GM06990 (cell line): ENCODE results near the gene LILRA1.
"Not testable (repeated sequence)": the region's sequence is repeated elsewhere in the genome, so short reads cannot be mapped to it uniquely, and the experiment has no call there.

Experiments
- DNase-seq: peaks from one replicate; pipeline ENCODE4 v3.0.0-alpha.2; 2011; ENCODE audit not compliant: insufficient read length; ENCODE audit errors: extremely low read depth
- H3K27me3 ChIP-seq: replicated peaks from 2 replicates; pipeline ENCODE4 v1.6.0; 2011; ENCODE audit warnings: low read length; ENCODE audit not compliant: control insufficient read depth, insufficient read depth
- H3K36me3 ChIP-seq: 2 replicates; pipeline ENCODE4 v1.5.1; 2011; ENCODE audit warnings: low read length; ENCODE audit not compliant: control insufficient read depth, insufficient read depth
- H3K4me3 ChIP-seq: replicated peaks from 2 replicates; pipeline ENCODE4 v1.5.1; 2011; ENCODE audit warnings: low read depth, mild to moderate bottlenecking, control low read depth, low read length
- TF ChIP-seq, protein P1 (sequence below): IDR thresholded peaks from 2 replicates; pipeline ENCODE4 v1.5.1; 2011; ENCODE audit warnings: low read length, control low read depth, mild to moderate bottlenecking, inconsistent platforms; ENCODE audit not compliant: insufficient read depth, poor library complexity, severe bottlenecking

Gene LILRA1

DNA sequence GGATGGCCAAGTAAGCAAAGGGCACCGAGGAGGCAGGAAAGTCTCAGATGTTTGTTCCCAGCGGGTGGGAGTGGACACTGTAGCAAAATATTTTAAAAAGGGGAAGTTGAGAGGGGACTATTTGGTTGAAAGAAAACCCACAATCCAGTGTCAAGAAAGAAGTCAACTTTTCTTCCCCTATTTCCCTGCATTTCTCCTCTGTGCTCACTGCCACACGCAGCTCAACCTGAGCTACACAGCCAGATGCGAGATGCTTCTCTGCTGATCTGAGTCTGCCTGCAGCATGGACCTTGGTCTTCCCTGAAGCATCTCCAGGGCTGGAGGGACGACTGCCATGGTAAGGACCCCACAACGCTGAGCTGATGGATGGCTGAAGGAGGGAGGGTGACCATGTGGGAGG, at the start of gene LILRA1:
Gene LILRA1, plus strand, starts transcription at position 188 of the 400 bp plus-strand sequence. CDS start 613 bp downstream, outside the sequence.
- DNase-seq, H3K36me3 ChIP-seq, H3K4me3 ChIP-seq, H3K27me3 ChIP-seq: not testable (repeated sequence)

GRCh38 chr19:54548806-54549205, 44.6 kb upstream of the LILRA1 start:
- Histone ChIP-seq H3K36me3 (no peaks in the 10 kb centered on the region), H3K27me3 (no peaks in the 10 kb centered on the region), H3K4me3 (no peak overlapping the region)
- no peak for DNase-seq
- TF ChIP-seq, protein P1, sequence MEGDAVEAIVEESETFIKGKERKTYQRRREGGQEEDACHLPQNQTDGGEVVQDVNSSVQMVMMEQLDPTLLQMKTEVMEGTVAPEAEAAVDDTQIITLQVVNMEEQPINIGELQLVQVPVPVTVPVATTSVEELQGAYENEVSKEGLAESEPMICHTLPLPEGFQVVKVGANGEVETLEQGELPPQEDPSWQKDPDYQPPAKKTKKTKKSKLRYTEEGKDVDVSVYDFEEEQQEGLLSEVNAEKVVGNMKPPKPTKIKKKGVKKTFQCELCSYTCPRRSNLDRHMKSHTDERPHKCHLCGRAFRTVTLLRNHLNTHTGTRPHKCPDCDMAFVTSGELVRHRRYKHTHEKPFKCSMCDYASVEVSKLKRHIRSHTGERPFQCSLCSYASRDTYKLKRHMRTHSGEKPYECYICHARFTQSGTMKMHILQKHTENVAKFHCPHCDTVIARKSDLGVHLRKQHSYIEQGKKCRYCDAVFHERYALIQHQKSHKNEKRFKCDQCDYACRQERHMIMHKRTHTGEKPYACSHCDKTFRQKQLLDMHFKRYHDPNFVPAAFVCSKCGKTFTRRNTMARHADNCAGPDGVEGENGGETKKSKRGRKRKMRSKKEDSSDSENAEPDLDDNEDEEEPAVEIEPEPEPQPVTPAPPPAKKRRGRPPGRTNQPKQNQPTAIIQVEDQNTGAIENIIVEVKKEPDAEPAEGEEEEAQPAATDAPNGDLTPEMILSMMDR, result no peak

DNA sequence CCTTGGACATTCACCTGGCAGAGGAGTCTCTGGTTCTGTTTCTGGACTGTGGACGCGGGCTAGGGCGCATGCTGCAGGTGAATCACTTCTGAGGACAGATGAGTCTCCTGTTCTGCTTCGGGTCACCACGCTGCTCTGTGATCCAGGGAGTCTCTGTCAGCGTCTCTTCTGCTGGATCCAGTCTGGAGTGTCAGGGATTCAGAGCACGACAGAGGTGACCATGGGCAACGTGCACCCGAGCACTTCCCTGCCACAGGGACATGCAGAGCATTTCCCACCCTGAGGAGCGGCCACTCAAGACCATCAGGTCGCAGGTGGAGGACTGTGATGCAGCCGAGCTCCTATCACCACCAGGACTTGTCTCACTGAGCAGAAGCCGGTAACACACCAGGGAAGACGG, 44.2 kb upstream of the LILRA1 start:
- Histone ChIP-seq H3K4me3 (no peak overlapping the region), H3K36me3 (no peaks in the 10 kb centered on the region), H3K27me3 (no peaks in the 10 kb centered on the region)
- TF ChIP-seq, protein P1, result no peak
- no peak for DNase-seq

DNA sequence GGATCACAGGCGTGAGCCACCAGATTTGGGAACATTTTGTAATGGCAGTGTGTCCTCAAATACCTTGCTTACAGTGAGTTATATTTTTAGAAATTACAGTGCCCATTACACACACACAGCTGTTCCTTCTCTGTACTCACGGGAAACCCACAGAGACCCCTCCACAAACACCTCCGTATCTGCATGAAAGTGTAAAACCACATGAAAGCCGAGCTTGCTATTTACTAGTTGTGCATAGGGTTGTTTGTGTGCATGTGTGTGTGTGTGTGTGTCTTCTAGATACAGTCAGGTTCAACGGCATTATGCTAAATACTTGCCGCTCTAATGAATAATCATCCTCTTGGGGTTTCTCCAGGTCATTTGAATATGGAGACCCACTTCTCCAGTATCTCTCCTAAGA, 42.1 kb upstream of the LILRA1 start:
- H3K27me3 ChIP-seq, result no peaks in the 10 kb centered on the region
- no peaks in the 10 kb centered on the region for H3K36me3 ChIP-seq
- peak overlapping the region; percentile 43 for H3K4me3 ChIP-seq
- TF ChIP-seq, protein P1, result no peak
- no peak for DNase-seq

GRCh38 chr19:54551950-54552912, 41.2 kb upstream of the LILRA1 start:
- Histone ChIP-seq H3K36me3 (no peaks in the 10 kb centered on the region), H3K27me3 (no peaks in the 10 kb centered on the region), H3K4me3 (peak overlapping the region; percentile 43)
- TF ChIP-seq, protein P1, result no peak
- DNase-seq, result peak; percentile 58

DNA sequence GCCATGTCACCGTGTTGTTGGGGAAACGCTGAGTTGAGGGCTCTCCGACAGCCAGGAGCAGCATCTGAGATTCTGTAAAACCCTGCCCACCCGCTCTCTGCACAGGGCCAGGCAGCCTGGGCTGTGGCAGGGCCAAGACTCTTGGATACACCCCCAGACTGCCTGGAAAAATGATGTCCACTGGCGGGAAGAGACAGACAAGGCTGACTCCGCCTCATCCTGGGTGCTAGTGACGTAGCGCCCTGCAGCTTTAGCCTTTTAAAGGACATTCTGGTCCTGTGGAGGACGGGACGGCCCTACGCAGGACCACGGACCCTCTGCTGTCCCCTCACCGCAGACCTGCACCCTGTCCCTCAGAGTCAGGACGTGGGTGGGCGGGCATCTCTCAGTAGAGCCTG, 40.5 kb upstream of the LILRA1 start:
- H3K4me3 ChIP-seq, result no peak overlapping the region
- TF ChIP-seq, protein P1, result no peak
- no peaks in the 10 kb centered on the region for H3K36me3 ChIP-seq
- no peak for DNase-seq
- no peaks in the 10 kb centered on the region for H3K27me3 ChIP-seq
